Fibroblast of skin of scalp (primary cell): ENCODE results near the gene LATS2.

Experiments
- DNase-seq: peaks from one replicate; pipeline ENCODE4 v3.0.0-alpha.2; 2013

The LATS2 gene

GRCh38 chr13:21047591-21048282 is 13.6 kb downstream of the LATS2 start:
- DNase-seq = peak; percentile 63

- no peak for DNase-seq
These were observed 14.3 kb downstream of the LATS2 start for GRCh38 chr13:21047087-21047486.

GRCh38 chr13:21046203-21046602 is 15.2 kb downstream of the LATS2 start:
- no peak for DNase-seq

- DNase-seq = no peak
These were observed 16.3 kb downstream of the LATS2 start for GRCh38 chr13:21045100-21045499.

GRCh38 chr13:21043898-21044297 is 17.5 kb downstream of the LATS2 start:
- DNase-seq = peak; percentile 73

GRCh38 chr13:21040120-21040826 is 21.1 kb downstream of the LATS2 start:
- DNase-seq = no peak

- DNase-seq = no peak
These were observed 22.1 kb downstream of the LATS2 start for GRCh38 chr13:21039097-21039800.

- no peak for DNase-seq
These were observed 23.7 kb downstream of the LATS2 start for GRCh38 chr13:21037656-21038055.

GRCh38 chr13:21035498-21035897 is 25.9 kb downstream of the LATS2 start:
- DNase-seq = no peak

- DNase-seq = peak; percentile 26
These were observed 26.7 kb downstream of the LATS2 start for GRCh38 chr13:21034603-21035191.

GRCh38 chr13:21033856-21034602 is 27.4 kb downstream of the LATS2 start:
- peak; percentile 57 for DNase-seq

- DNase-seq = no peak
These were observed 28.1 kb downstream of the LATS2 start for GRCh38 chr13:21033212-21033840.

- no peak for DNase-seq
These were observed 28.7 kb downstream of the LATS2 start for GRCh38 chr13:21032656-21033055.

GRCh38 chr13:21031594-21032275 is 29.7 kb downstream of the LATS2 start:
- no peak for DNase-seq

- DNase-seq = no peak
These were observed 35.8 kb downstream of the LATS2 start for GRCh38 chr13:21025539-21025938.

- DNase-seq = no peak
These were observed 39.1 kb downstream of the LATS2 start for GRCh38 chr13:21022056-21022979.

- no peak for DNase-seq
These were observed 40.8 kb downstream of the LATS2 start for GRCh38 chr13:21020581-21020980.

GRCh38 chr13:21020176-21020575 is 41.2 kb downstream of the LATS2 start:
- no peak for DNase-seq

GRCh38 chr13:21018220-21018619 is 43.2 kb downstream of the LATS2 start:
- no peak for DNase-seq

- no peak for DNase-seq
These were observed 44.9 kb downstream of the LATS2 start for GRCh38 chr13:21016487-21016886.
